Stomach (tissue), 4 donors: Measurements from ENCODE around the gene SLC39A8.

Experiments
- POLR2A ChIP-seq, 4 donors: fragments of 450-650 bp; IDR thresholded peaks; one replicate each; pipeline ENCODE4 v1.6.1; 2016; ENCODE audit warnings: antibody characterized with exemption in 4 of 4, control low read depth in 2 of 4, mild to moderate bottlenecking in 1 of 4, moderate library complexity in 1 of 4
- TF ChIP-seq, protein P1 (sequence below), 7 experiments: fragments of 450-650 bp in 4 of 7; fragments of 200-600 bp in 3 of 7; sonication (generic) in 3 of 7; IDR thresholded peaks; one replicate each; pipeline ENCODE4 v1.5.1; 2016 to 2019; ENCODE audit warnings: antibody characterized with exemption in 7 of 7, control low read depth in 2 of 7, mild to moderate bottlenecking in 1 of 7

DNA sequence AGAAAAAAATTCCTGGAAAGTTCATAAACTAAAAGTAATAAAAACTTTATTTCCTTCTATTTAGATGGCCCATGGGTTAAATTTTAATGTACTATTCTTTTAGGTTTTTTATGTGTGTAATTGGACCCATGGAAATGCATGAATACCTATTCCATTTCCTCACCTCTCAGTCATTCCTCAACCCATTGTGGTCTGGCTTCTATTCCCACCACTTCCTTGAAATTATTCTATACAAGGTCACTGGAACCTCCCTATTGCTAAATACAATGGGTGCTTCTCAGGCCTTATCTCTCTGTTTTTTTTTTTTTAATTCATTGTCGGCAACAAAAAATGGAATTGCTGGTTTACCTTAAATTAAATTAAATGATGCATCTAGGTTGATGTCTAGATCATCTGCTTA lies 17.2 kb downstream of the SLC39A8 start:
- TF ChIP-seq, protein P1, sequence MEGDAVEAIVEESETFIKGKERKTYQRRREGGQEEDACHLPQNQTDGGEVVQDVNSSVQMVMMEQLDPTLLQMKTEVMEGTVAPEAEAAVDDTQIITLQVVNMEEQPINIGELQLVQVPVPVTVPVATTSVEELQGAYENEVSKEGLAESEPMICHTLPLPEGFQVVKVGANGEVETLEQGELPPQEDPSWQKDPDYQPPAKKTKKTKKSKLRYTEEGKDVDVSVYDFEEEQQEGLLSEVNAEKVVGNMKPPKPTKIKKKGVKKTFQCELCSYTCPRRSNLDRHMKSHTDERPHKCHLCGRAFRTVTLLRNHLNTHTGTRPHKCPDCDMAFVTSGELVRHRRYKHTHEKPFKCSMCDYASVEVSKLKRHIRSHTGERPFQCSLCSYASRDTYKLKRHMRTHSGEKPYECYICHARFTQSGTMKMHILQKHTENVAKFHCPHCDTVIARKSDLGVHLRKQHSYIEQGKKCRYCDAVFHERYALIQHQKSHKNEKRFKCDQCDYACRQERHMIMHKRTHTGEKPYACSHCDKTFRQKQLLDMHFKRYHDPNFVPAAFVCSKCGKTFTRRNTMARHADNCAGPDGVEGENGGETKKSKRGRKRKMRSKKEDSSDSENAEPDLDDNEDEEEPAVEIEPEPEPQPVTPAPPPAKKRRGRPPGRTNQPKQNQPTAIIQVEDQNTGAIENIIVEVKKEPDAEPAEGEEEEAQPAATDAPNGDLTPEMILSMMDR (IDR thresholded peaks at IDR 0.05), result no peak
- TF ChIP-seq POLR2A (IDR thresholded peaks at IDR 0.05), result no peak
